Body of pancreas (tissue), 4 donors: ENCODE data around the gene CASZ1.

Source experiments
- POLR2A ChIP-seq, 3 donors: fragments of 450-650 bp; IDR thresholded peaks; one replicate each; pipeline ENCODE4 v1.6.1; 2016; ENCODE audit warnings: antibody characterized with exemption in 3 of 3, mild to moderate bottlenecking in 2 of 3
- TF ChIP-seq, protein P1 (sequence below), 7 experiments: fragments of 450-650 bp in 4 of 7; fragments of 200-600 bp in 3 of 7; sonication (generic) in 3 of 7; IDR thresholded peaks; one replicate each; pipeline ENCODE4 v1.5.1; 2016 to 2019; ENCODE audit warnings: antibody characterized with exemption in 7 of 7

DNA sequence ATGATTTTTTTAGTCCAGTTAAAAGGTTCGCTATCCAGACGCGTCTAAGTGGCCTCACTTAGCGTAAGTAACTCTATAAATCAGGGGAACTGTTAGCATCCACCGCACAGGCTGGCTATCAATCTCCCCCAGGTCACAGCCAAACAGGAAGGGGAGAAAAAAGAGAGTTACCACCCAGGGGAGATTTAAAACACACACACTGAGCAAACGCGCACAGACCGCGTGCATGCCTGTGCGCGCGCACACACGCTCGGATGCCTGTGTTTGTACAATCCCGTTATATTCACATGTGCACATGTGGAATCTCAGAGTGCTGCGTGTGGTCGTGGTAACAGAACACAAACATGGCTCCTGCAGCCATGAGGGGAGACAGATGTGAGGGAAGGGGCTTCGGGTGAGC lies 125.4 kb downstream of the CASZ1 start:
- TF ChIP-seq, protein P1, sequence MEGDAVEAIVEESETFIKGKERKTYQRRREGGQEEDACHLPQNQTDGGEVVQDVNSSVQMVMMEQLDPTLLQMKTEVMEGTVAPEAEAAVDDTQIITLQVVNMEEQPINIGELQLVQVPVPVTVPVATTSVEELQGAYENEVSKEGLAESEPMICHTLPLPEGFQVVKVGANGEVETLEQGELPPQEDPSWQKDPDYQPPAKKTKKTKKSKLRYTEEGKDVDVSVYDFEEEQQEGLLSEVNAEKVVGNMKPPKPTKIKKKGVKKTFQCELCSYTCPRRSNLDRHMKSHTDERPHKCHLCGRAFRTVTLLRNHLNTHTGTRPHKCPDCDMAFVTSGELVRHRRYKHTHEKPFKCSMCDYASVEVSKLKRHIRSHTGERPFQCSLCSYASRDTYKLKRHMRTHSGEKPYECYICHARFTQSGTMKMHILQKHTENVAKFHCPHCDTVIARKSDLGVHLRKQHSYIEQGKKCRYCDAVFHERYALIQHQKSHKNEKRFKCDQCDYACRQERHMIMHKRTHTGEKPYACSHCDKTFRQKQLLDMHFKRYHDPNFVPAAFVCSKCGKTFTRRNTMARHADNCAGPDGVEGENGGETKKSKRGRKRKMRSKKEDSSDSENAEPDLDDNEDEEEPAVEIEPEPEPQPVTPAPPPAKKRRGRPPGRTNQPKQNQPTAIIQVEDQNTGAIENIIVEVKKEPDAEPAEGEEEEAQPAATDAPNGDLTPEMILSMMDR (IDR thresholded peaks at IDR 0.05), result no peak
- TF ChIP-seq POLR2A (IDR thresholded peaks at IDR 0.05), result no peak
